ENCODE measurements around the gene ABHD15. TPM values are rescaled to one million over a fixed set of nuclear protein-coding genes. Genes with fewer than 3 reads are reported as not detected.

Gene ABHD15
- polyA plus RNA-seq (2011; rRNA removed) = 13.5 and 16.5 TPM in 2 replicates
- 10.6 and 15.2 TPM in 2 replicates for polyA plus RNA-seq (2012; cell fraction: cytosol; rRNA removed)
- 12.0 and 14.2 TPM in 2 replicates for polyA plus RNA-seq (2012; cell fraction: nucleus; rRNA removed)
- polyA plus RNA-seq (2017; fragmentation: RNase III; extraction: RNeasy Plus Mini Kit Qiagen cat#74134 plus additional on column Dnase treatment) = 13.6 to 15.8 TPM (median 14.7 TPM) in 3 replicates
- polyA minus RNA-seq (2011; rRNA and poly(A)+ RNA removed) = 19.5 and 19.6 TPM in 2 replicates

DNA sequence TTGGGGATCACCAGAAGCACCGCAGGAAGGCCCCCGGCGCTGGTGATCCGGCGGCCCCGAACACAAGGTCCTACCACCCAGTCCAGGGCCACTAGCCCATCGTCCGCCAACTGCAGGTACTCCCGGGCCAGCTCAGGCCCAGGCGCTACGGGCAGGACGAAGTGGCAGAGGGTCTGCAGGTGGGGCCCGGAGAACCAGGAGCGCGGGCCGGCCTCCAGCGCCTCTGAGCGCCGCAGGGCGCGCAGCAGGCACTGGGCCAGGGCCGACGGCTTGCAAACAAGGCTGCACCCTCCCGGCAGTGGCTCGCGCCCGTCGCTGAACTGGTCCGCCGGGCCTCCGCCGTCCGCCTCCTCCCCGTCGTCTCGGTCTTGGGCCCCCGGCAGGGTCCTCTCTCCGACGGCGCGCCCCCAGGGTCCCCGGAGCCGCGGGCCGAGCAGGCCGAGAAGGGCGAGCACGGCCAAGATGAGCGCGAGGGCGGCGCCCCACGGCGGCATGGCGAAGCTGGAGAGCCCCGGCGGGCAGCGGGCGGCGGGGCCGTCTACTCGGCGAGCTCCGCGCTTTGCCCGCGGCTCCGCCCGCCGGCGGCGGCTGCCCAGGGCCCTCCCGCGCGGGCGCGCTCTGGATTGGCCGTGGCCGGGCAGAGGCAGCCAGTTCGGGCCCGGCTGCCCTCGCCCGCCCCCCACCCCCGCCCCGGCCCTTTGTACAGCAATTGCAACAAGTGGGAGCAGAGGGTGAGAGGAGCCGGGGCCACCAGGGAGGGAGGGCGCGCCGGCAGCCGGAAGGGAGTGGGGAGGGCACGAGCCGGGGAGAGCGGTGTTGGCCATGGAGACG is at the start of gene ABHD15:
ABHD15 (minus strand) TSS at position 565 of the 831 bp plus-strand sequence; CDS start at position 494, 71 bp downstream.
- H3K4me3 ChIP-seq = peak within 1 kb of the TSS; percentile 62
- FAIRE-seq = no peak
- H3K4me2 ChIP-seq = peak within 1 kb of the TSS; percentile 83
- WGBS (ENCODE audit: missing lambda C conversion rate) = under 1% methylated on average over 34 of the region's 94 CpGs
- ChIA-PET POLR2A (interaction anchor here (0.6 to 4.0 kb wide), 10 partner anchors 9 to 362 kb away, joined by 3 to 21 read pairs (median 4); partner anchors contain the start of gene ANKRD13B), CTCF (interaction anchor here (0.6 to 24.0 kb wide), 24 partner anchors 8 to 453 kb away, joined by 3 to 474 read pairs (median 5); partner anchors contain the start of genes ANKRD13B and CORO6)
- peak within 1 kb of the TSS; percentile 92 to 94 for H3K27ac ChIP-seq
- ATAC-seq = peak; percentile 45 to 57
- no peaks in the 10 kb centered on the region for H3K9me3 ChIP-seq
- H3K4me1 ChIP-seq = peaks cover 20% of the 10 kb centered on the region
- peak; percentile 75 to 84 for DNase-seq (ENCODE audit: low read depth in 1 of 2, low spot score in 1 of 2)
- TF ChIP-seq EHMT2 (IDR thresholded peaks at IDR 0.05; ENCODE audit: low read depth) (no peak), MAZ (IDR thresholded peaks at IDR 0.05; ENCODE audit: borderline replicate concordance, low read depth, low read length) (no peak), KDM1A (IDR thresholded peaks at IDR 0.05; ENCODE audit: low read depth) (0 out of 2 replicates have a peak, but pooled peaks have one; percentile 48), POLR2A (IDR thresholded peaks at IDR 0.05; ENCODE audit: low read length) (peak; percentile 59), BCL3 (IDR thresholded peaks at IDR 0.05) (0 out of 3 replicates have a peak, but pooled peaks have one; percentile 55), TFCP2L1 (CRISPR knock-in tag; IDR thresholded peaks at IDR 0.05) (no peak), RFX5 (IDR thresholded peaks at IDR 0.05) (no peak), E2F6 (IDR thresholded peaks at IDR 0.05; ENCODE audit: borderline replicate concordance, low read depth) (peak; percentile 18), MAX (IDR thresholded peaks at IDR 0.05) (peak; percentile 9), RNF2 (IDR thresholded peaks at IDR 0.05; ENCODE audit: borderline replicate concordance, low read depth) (0 out of 2 replicates have a peak, but pooled peaks have one; percentile 31), MYC (IDR thresholded peaks at IDR 0.05; ENCODE audit: borderline replicate concordance, low read length) (0 out of 2 replicates have a peak, but pooled peaks have one; percentile 5), JUN (IDR thresholded peaks at IDR 0.05) (peak in 1 of 2 experiments; percentile 65; a peak in 2 of 5 replicates), NPAS2 (CRISPR knock-in tag; IDR thresholded peaks at IDR 0.05; ENCODE audit: borderline replicate concordance) (no peak), ATOH8 (CRISPR knock-in tag; IDR thresholded peaks at IDR 0.05; ENCODE audit: low read depth) (no peak)

DNA sequence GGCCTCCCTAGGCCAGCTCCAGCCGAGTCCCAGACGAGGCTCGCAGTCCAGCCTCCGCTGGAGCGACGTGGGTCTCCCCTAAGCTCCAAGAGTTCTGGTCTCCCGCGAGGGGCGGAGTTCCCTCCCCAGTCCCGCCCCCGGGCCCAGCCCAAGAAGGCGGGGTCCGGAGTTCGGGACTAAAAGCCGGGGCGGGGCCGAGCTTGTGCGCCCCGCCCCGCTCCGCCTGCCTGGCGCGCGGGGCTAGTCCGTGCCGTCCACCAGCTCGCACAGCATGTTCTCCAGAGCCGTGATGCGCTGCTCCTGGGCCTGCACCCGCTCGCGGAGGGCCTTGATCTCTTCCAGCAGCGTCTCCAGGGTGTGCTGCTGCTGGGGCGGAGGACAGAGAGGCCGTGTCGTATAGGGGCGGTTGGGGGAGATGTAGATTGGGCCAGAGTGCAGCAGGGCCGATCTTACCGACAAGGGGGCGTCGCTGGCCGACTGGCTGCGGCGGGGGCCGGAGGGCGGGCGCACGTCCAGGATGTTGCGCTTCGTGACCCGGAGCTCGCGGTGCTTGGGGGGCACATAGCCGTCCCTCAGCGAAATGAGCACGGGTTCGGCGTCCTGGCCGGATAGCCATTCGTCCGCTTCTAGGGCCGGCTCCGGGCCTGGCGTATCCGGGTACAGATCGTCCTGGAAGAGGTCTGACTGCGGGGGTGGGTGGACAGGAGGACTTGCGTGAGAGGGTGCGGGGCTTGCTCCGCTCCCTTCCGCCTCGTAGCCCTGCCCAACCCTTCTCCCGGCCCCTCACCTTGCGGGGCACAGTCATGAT is 48.9 kb upstream of the ABHD15 start:
- H3K27ac ChIP-seq = peak overlapping the region in 1 of 2 experiments; percentile 18; a peak in 1 of 6 replicates
- H3K4me3 ChIP-seq = no peak overlapping the region
- H3K4me1 ChIP-seq = peaks cover 45% of the 10 kb centered on the region
- H3K4me2 ChIP-seq = peak overlapping the region; percentile 55
- FAIRE-seq = no peak
- 65% methylated on average over 45 of the region's 74 CpGs for WGBS (ENCODE audit: missing lambda C conversion rate)
- DNase-seq (ENCODE audit: low read depth in 1 of 2, low spot score in 1 of 2) = peak; percentile 73 to 74
- ChIA-PET POLR2A (interaction anchor here (0.6 kb wide), 1 partner anchor 24 kb away, joined by 3 read pairs; no protein-coding TSS in a partner anchor), CTCF (interaction anchor here (0.8 to 23.2 kb wide), 13 partner anchors 10 to 478 kb away, joined by 3 to 447 read pairs (median 12); partner anchors contain the start of genes ABHD15, ANKRD13B and TP53I13)
- ATAC-seq = peak in 1 of 2 experiments; percentile 62; a peak in 3 of 6 replicates
- H3K9me3 ChIP-seq = no peaks in the 10 kb centered on the region
- TF ChIP-seq RNF2 (IDR thresholded peaks at IDR 0.05; ENCODE audit: borderline replicate concordance, low read depth) (no peak), KDM1A (IDR thresholded peaks at IDR 0.05; ENCODE audit: low read depth) (no peak), CBX2 (IDR thresholded peaks at IDR 0.05; ENCODE audit: borderline replicate concordance, low read depth) (no peak), TP53 (CRISPR knock-in tag; IDR thresholded peaks at IDR 0.05) (no peak), CHD2 (IDR thresholded peaks at IDR 0.05; ENCODE audit: low read length, partially characterized antibody) (no peak), RCOR1 (IDR thresholded peaks at IDR 0.05; ENCODE audit: low read depth, low read length) (no peak), HOXA7 (CRISPR knock-in tag; IDR thresholded peaks at IDR 0.05) (no peak), CTCF (IDR thresholded peaks at IDR 0.05) (no peak), BHLHE40 (IDR thresholded peaks at IDR 0.05; ENCODE audit: low read depth, low read length) (no peak), ATOH8 (CRISPR knock-in tag; IDR thresholded peaks at IDR 0.05; ENCODE audit: low read depth) (no peak), RFX5 (IDR thresholded peaks at IDR 0.05) (no peak), TFCP2L1 (CRISPR knock-in tag; IDR thresholded peaks at IDR 0.05) (no peak), KDM5A (IDR thresholded peaks at IDR 0.05) (no peak)
- TF ChIP-seq, protein P1, sequence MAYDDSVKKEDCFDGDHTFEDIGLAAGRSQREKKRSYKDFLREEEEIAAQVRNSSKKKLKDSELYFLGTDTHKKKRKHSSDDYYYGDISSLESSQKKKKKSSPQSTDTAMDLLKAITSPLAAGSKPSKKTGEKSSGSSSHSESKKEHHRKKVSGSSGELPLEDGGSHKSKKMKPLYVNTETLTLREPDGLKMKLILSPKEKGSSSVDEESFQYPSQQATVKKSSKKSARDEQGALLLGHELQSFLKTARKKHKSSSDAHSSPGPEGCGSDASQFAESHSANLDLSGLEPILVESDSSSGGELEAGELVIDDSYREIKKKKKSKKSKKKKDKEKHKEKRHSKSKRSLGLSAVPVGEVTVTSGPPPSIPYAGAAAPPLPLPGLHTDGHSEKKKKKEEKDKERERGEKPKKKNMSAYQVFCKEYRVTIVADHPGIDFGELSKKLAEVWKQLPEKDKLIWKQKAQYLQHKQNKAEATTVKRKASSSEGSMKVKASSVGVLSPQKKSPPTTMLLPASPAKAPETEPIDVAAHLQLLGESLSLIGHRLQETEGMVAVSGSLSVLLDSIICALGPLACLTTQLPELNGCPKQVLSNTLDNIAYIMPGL (CRISPR knock-in tag; IDR thresholded peaks at IDR 0.05; ENCODE audit: borderline replicate concordance) = no peak

Measured in A549 (cell line).